Hepatocyte (in vitro differentiated cells): ENCODE results near the gene PCDH8. TPM values are rescaled to one million over a fixed set of nuclear protein-coding genes. Genes with fewer than 3 reads are reported as not detected.

Source experiments
- DNase-seq: peaks from one replicate; pipeline ENCODE4 v3.0.0-alpha.2; 2016; ENCODE audit warnings: low spot score
- H2AFZ ChIP-seq: fragments of 200-600 bp; sonication (generic); 2 replicates; pipeline ENCODE4 v1.6.0; 2016; ENCODE audit warnings: antibody characterized with exemption, mild to moderate bottlenecking
- H3K27ac ChIP-seq: fragments of 200-600 bp; sonication (generic); 2 replicates; pipeline ENCODE4 v1.5.1; 2016; ENCODE audit warnings: mild to moderate bottlenecking
- H3K27me3 ChIP-seq: fragments of 200-600 bp; sonication (generic); 2 replicates; pipeline ENCODE4 v1.6.1; 2016
- H3K36me3 ChIP-seq: fragments of 200-600 bp; sonication (generic); replicated peaks from 2 replicates; pipeline ENCODE4 v1.5.1; 2016; ENCODE audit warnings: low read depth; ENCODE audit not compliant: insufficient read depth
- H3K4me1 ChIP-seq: fragments of 200-600 bp; sonication (generic); 2 replicates; pipeline ENCODE4 v1.5.1; 2016; ENCODE audit warnings: mild to moderate bottlenecking, moderate library complexity; ENCODE audit not compliant: insufficient read depth
- H3K4me2 ChIP-seq: fragments of 200-600 bp; sonication (generic); 2 replicates; pipeline ENCODE4 v1.6.0; 2016
- H3K4me3 ChIP-seq: fragments of 200-600 bp; sonication (generic); 2 replicates; pipeline ENCODE4 v1.5.1; 2016; ENCODE audit warnings: mild to moderate bottlenecking
- H3K79me2 ChIP-seq: fragments of 200-600 bp; sonication (generic); 2 replicates; pipeline ENCODE4 v1.6.0; 2017; ENCODE audit warnings: mild to moderate bottlenecking
- H3K9me2 ChIP-seq: fragments of 200-600 bp; sonication (generic); replicated peaks from 2 replicates; pipeline ENCODE4 v1.6.0; 2017; ENCODE audit warnings: mild to moderate bottlenecking; ENCODE audit not compliant: insufficient read depth
- H3K9me3 ChIP-seq: fragments of 200-600 bp; sonication (generic); 2 replicates; pipeline ENCODE4 v1.5.1; 2016; ENCODE audit warnings: low read depth, mild to moderate bottlenecking
- H4K20me1 ChIP-seq: fragments of 200-600 bp; sonication (generic); 2 replicates; pipeline ENCODE4 v1.6.0; 2016; ENCODE audit warnings: mild to moderate bottlenecking; ENCODE audit not compliant: insufficient read depth, poor library complexity, severe bottlenecking
- EZH2 ChIP-seq: fragments of 200-600 bp; sonication (generic); IDR thresholded peaks from 2 replicates; pipeline ENCODE4 v1.6.1; 2016; ENCODE audit warnings: antibody characterized with exemption, mild to moderate bottlenecking, borderline replicate concordance
- EZH2phosphoT487 ChIP-seq: fragments of 200-600 bp; sonication (generic); IDR thresholded peaks from one replicate; pipeline ENCODE4 v1.6.1; 2018; ENCODE audit warnings: antibody characterized with exemption, mild to moderate bottlenecking, low read depth, moderate library complexity; ENCODE audit not compliant: unreplicated experiment, severe bottlenecking
- WGBS: methylation state at CpG from one replicate; pipeline ENCODE4 v1.1.6; 2016; ENCODE audit warnings: low lambda C conversion rate; ENCODE audit errors: missing lambda C conversion rate; 5-methylcytosine and 5-hydroxymethylcytosine counted together
- polyA plus RNA-seq: library from polyadenylated mRNA; unstranded; fragments of >200 nt; fragmentation: Nextera tagmentation; extraction: Ambion mirVana; gene quantifications from 2 replicates; pipeline ENCODE4 v1.2.1, GENCODE V29; 2016
- total RNA-seq: library from RNA; depleted of rRNA; stranded (reverse); fragments of >200 nt; gene quantifications from 2 replicates; pipeline ENCODE4 v1.2.3, GENCODE V29; 2014
- TF ChIP-seq, protein P1 (sequence below): fragments of 200-600 bp; sonication (generic); IDR thresholded peaks from 2 replicates; pipeline ENCODE4 v1.5.1; 2016; ENCODE audit warnings: antibody characterized with exemption, mild to moderate bottlenecking; ENCODE audit not compliant: poor library complexity

PCDH8 gene
- total and polyA plus RNA-seq, 2 experiments from 2014 or later: 0.19 to 0.37 TPM

DNA sequence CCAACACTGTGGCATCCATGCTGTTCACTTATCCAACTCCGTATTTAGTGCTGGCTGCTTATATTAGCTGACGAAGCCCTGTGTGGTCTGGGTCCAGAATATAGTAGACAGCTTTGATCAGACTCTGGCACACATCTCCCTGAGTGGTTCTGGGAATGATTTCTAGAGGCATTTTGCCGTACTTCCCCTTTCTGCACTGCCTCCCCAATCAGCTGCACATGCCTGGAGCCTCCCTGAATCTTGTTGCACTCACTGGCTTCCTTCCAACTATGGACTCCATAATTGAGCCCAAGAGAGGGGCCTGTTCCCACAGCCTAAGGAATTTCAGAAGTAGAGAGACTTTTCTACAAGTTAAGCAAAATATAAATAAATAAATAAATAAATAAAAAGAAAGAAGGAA lies 30.4 kb upstream of the PCDH8 start:
- no peaks in the 10 kb centered on the region for H3K4me1 ChIP-seq
- H3K9me2 ChIP-seq: no peaks in the 10 kb centered on the region
- H3K36me3 ChIP-seq: no peaks in the 10 kb centered on the region
- H3K4me3 ChIP-seq: no peak overlapping the region
- TF ChIP-seq, protein P1, sequence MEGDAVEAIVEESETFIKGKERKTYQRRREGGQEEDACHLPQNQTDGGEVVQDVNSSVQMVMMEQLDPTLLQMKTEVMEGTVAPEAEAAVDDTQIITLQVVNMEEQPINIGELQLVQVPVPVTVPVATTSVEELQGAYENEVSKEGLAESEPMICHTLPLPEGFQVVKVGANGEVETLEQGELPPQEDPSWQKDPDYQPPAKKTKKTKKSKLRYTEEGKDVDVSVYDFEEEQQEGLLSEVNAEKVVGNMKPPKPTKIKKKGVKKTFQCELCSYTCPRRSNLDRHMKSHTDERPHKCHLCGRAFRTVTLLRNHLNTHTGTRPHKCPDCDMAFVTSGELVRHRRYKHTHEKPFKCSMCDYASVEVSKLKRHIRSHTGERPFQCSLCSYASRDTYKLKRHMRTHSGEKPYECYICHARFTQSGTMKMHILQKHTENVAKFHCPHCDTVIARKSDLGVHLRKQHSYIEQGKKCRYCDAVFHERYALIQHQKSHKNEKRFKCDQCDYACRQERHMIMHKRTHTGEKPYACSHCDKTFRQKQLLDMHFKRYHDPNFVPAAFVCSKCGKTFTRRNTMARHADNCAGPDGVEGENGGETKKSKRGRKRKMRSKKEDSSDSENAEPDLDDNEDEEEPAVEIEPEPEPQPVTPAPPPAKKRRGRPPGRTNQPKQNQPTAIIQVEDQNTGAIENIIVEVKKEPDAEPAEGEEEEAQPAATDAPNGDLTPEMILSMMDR: no peak
- H3K9me3 ChIP-seq: peaks cover 5% of the 10 kb centered on the region
- no peaks in the 10 kb centered on the region for H4K20me1 ChIP-seq
- no peak overlapping the region for H3K4me2 ChIP-seq
- no peaks in the 10 kb centered on the region for H3K27me3 ChIP-seq
- no peaks in the 10 kb centered on the region for H3K79me2 ChIP-seq
- no peak overlapping the region for H3K27ac ChIP-seq
- DNase-seq: no peak
- no peak overlapping the region for H2AFZ ChIP-seq
- 64% methylated on average over 3 of the region's 3 CpGs for WGBS

DNA sequence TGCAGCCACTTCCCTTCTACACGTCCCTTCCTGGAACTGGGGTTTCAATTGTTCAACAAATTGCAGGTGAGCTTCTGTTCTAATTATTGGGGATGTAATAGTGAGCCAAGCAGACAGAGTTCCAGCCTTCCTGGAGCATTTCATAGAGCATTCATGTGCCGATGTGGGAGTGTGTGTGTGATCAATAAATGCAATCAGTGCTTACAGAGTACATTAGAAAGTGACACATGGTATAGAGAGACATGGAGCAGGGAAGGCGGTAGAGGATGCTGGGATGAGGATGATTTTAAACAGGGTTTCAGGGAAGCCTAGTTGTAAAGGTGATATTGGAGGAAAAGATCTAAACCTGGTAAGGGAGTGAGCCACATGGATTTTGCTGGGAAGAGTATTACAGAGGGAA lies 21.7 kb upstream of the PCDH8 start:
- Histone ChIP-seq H3K36me3 (no peaks in the 10 kb centered on the region), H3K4me1 (no peaks in the 10 kb centered on the region), H3K27me3 (peaks cover 4% of the 10 kb centered on the region), H3K79me2 (no peaks in the 10 kb centered on the region), H2AFZ (no peak overlapping the region), H3K9me2 (no peaks in the 10 kb centered on the region), H3K9me3 (peaks cover 7% of the 10 kb centered on the region), H3K27ac (no peak overlapping the region), H4K20me1 (no peaks in the 10 kb centered on the region), H3K4me3 (no peak overlapping the region), H3K4me2 (no peak overlapping the region)
- TF ChIP-seq, protein P1: no peak
- TF ChIP-seq EZH2 (no peak), EZH2phosphoT487 (no peak)
- 79% methylated on average over 3 of the region's 3 CpGs for WGBS
- no peak for DNase-seq

DNA sequence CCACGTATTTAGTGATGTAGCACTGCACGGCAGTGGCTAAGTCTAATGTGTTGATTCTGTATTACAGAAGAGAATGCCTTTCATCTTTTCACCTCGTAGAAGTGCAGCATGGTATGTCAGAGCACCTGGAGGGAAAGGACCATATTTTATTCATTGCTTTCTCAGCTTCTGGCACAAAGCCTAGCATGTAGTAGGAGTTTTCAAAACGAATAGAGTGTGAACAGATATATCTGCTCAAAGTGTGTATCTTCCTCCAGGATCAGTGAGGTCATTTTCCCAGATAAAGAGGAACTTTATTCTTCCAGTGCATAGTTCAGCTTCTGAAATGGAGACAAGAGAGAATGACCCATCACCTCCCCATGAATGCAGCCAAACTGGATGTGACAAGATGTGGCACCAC lies 21.2 kb upstream of the PCDH8 start:
- Histone ChIP-seq H3K4me3 (no peak overlapping the region), H3K27ac (no peak overlapping the region)
- 56% methylated on average over 4 of the region's 4 CpGs for WGBS

More for the DNA sequence above, 21.2 kb upstream of the PCDH8 start:
- H4K20me1 ChIP-seq: no peaks in the 10 kb centered on the region
- H3K4me1 ChIP-seq: no peaks in the 10 kb centered on the region
- H3K79me2 ChIP-seq: no peaks in the 10 kb centered on the region
- no peak for DNase-seq
- no peaks in the 10 kb centered on the region for H3K36me3 ChIP-seq
- no peaks in the 10 kb centered on the region for H3K9me2 ChIP-seq
- TF ChIP-seq, protein P1: no peak
- no peak for TF ChIP-seq EZH2
- no peak for TF ChIP-seq EZH2phosphoT487
- peaks cover 4% of the 10 kb centered on the region for H3K27me3 ChIP-seq
- H2AFZ ChIP-seq: no peak overlapping the region
- H3K9me3 ChIP-seq: peaks cover 7% of the 10 kb centered on the region
- H3K4me2 ChIP-seq: no peak overlapping the region
